Measurements from ENCODE around the gene FTO.

FTO gene

GRCh38 chr16:53973021-53973420, 269.1 kb downstream of the FTO start:
- DNase-seq: no peak

GRCh38 chr16:53974484-53975080, 270.6 kb downstream of the FTO start:
- no peak for DNase-seq

GRCh38 chr16:53980675-53981074, 276.7 kb downstream of the FTO start:
- DNase-seq: no peak

- no peak for DNase-seq
Observed at GRCh38 chr16:53982631-53983042, 278.7 kb downstream of the FTO start.

GRCh38 chr16:53984936-53985335, 281.0 kb downstream of the FTO start:
- DNase-seq: no peak

GRCh38 chr16:53985861-53986260, 281.9 kb downstream of the FTO start:
- no peak for DNase-seq

- no peak for DNase-seq
Observed at GRCh38 chr16:53986793-53987192, 282.8 kb downstream of the FTO start.

- no peak for DNase-seq
Observed at GRCh38 chr16:53988136-53988535, 284.2 kb downstream of the FTO start.

GRCh38 chr16:53989597-53989996, 285.6 kb downstream of the FTO start:
- DNase-seq: no peak

- DNase-seq: peak; percentile 53
Observed at GRCh38 chr16:53991754-53992378, 287.9 kb downstream of the FTO start.

- no peak for DNase-seq
Observed at GRCh38 chr16:53995378-53995777, 291.4 kb downstream of the FTO start.

- no peak for DNase-seq
Observed at GRCh38 chr16:53996961-53997360, 293.0 kb downstream of the FTO start.

- DNase-seq: no peak
Observed at GRCh38 chr16:53998024-53998810, 294.3 kb downstream of the FTO start.

- DNase-seq: no peak
Observed at GRCh38 chr16:53998966-53999522, 295.1 kb downstream of the FTO start.

GRCh38 chr16:53999841-54000240, 295.9 kb downstream of the FTO start:
- no peak for DNase-seq

GRCh38 chr16:54000361-54000760, 296.4 kb downstream of the FTO start:
- DNase-seq: no peak

- no peak for DNase-seq
Observed at GRCh38 chr16:54006693-54007092, 302.7 kb downstream of the FTO start.

- DNase-seq: no peak
Observed at GRCh38 chr16:54007504-54007903, 303.5 kb downstream of the FTO start.

GRCh38 chr16:54009464-54010176, 305.7 kb downstream of the FTO start:
- no peak for DNase-seq

GRCh38 chr16:54015147-54015546, 311.2 kb downstream of the FTO start:
- no peak for DNase-seq

GRCh38 chr16:54022362-54022761, 318.4 kb downstream of the FTO start:
- DNase-seq: peak; percentile 39

GRCh38 chr16:54026456-54026855, 322.5 kb downstream of the FTO start:
- DNase-seq: no peak

- DNase-seq: no peak
Observed at GRCh38 chr16:54027062-54027461, 323.1 kb downstream of the FTO start.

Measured in DMS79 (cell line).